Measurements from ENCODE around the gene RFK. TPM values are rescaled to one million over a fixed set of nuclear protein-coding genes. Genes with fewer than 3 reads are reported as not detected.

The RFK gene
- polyA plus RNA-seq, 1 donor (not counting 4 experiments of a cell fraction or from before 2014, with no cell fraction given) = 30.1 TPM

DNA sequence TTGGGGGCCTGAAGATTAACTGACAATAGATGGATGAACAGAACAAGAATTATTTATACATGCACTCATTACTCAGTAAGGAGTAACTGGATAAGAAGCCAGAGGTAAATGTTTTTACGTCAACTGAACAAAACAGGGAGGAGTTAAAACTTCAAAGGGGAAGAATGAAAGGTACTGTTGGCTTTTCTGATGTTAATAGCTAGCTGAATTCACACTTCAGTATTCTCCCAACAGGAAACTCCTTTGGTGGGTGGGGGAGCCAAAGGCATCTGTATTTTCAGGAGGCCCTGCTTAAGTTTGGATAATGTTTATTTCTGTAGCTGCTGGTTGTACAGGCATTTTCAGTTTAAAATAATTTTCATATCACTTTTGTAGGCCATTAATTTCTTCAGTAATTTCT lies 23.2 kb upstream of the RFK start:
- Histone ChIP-seq H4K20me1 (ENCODE audit: control insufficient read depth, extremely low read depth, insufficient read depth, low read length) (no peaks in the 10 kb centered on the region), H3K9me1 (ENCODE audit: control insufficient read depth, extremely low read depth, insufficient read depth, low read length) (no peaks in the 10 kb centered on the region), H3K4me3 (ENCODE audit: control insufficient read depth in 2 of 3, extremely low read depth in 1 of 3, insufficient read depth in 2 of 3, low read depth in 1 of 3, low read length in 3 of 3) (no peak overlapping the region), H3K27ac (ENCODE audit: control insufficient read depth, insufficient read depth, low read length) (no peak overlapping the region), H2AFZ (ENCODE audit: control insufficient read depth, low read length) (no peak overlapping the region), H3K9ac (ENCODE audit: control insufficient read depth, extremely low read depth, insufficient read depth, low read length) (no peak overlapping the region), H3K36me3 (ENCODE audit: control insufficient read depth in 2 of 2, extremely low read depth in 1 of 2, insufficient read depth in 2 of 2, low read length in 2 of 2) (no peaks in the 10 kb centered on the region), H3K9me3 (ENCODE audit: control insufficient read depth, low read depth, low read length) (no peaks in the 10 kb centered on the region), H3K4me2 (ENCODE audit: control insufficient read depth, extremely low read depth, insufficient read depth, low read depth, low read length) (no peak overlapping the region), H3K27me3 (ENCODE audit: control insufficient read depth, extremely low read depth, insufficient read depth, low read length) (no peaks in the 10 kb centered on the region), H3K4me1 (ENCODE audit: control insufficient read depth, extremely low read depth, insufficient read depth, low read length) (no peaks in the 10 kb centered on the region), H3K79me2 (ENCODE audit: control insufficient read depth, insufficient read depth, low read length) (no peaks in the 10 kb centered on the region)
- DNase-seq (ENCODE audit: low read depth, low spot score) (no peak), FAIRE-seq (no peak)
- dilution Hi-C loops (cut with MboI; ENCODE audit: extremely low pct_ligation_motif_present, low sequenced_read_pairs) = no loop called here
- TF ChIP-seq, protein P1, sequence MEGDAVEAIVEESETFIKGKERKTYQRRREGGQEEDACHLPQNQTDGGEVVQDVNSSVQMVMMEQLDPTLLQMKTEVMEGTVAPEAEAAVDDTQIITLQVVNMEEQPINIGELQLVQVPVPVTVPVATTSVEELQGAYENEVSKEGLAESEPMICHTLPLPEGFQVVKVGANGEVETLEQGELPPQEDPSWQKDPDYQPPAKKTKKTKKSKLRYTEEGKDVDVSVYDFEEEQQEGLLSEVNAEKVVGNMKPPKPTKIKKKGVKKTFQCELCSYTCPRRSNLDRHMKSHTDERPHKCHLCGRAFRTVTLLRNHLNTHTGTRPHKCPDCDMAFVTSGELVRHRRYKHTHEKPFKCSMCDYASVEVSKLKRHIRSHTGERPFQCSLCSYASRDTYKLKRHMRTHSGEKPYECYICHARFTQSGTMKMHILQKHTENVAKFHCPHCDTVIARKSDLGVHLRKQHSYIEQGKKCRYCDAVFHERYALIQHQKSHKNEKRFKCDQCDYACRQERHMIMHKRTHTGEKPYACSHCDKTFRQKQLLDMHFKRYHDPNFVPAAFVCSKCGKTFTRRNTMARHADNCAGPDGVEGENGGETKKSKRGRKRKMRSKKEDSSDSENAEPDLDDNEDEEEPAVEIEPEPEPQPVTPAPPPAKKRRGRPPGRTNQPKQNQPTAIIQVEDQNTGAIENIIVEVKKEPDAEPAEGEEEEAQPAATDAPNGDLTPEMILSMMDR (optimal IDR thresholded peaks at IDR 0.05 in 1 of 3, IDR thresholded peaks at IDR 0.05 in 1 of 3, conservative IDR thresholded peaks at IDR 0.05 in 1 of 3; ENCODE audit: extremely low read depth in 1 of 3, insufficient read depth in 2 of 3, low read length in 3 of 3) = no peak
- no peak for TF ChIP-seq EZH2 (IDR thresholded peaks at IDR 0.05; ENCODE audit: low read length)

DNA sequence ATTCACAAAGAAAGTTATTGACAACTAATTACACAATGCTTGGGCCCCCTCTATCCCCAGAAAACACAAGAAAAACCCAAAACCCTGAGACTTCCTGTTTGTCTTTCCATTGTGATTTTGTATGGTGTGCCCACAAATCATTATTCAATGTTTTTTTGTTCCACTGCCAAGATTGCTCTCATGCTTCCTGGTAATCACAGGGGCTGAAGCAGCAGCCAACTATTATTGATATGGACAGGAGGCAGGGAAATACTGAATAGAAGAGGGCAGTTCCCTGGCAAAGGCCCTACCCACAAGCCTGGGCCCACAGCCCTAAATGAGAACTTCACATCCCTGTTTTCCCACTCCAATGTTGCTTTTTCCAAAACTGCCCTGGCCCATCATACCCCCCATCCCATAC lies 21.5 kb upstream of the RFK start:
- H4K20me1 ChIP-seq (ENCODE audit: control insufficient read depth, extremely low read depth, insufficient read depth, low read length) = no peaks in the 10 kb centered on the region
- FAIRE-seq = no peak
- no peaks in the 10 kb centered on the region for H3K9me3 ChIP-seq (ENCODE audit: control insufficient read depth, low read depth, low read length)
- no peaks in the 10 kb centered on the region for H3K36me3 ChIP-seq (ENCODE audit: control insufficient read depth in 2 of 2, extremely low read depth in 1 of 2, insufficient read depth in 2 of 2, low read length in 2 of 2)
- H2AFZ ChIP-seq (ENCODE audit: control insufficient read depth, low read length) = no peak overlapping the region
- no peak for TF ChIP-seq EZH2 (IDR thresholded peaks at IDR 0.05; ENCODE audit: low read length)
- TF ChIP-seq, protein P1 (optimal IDR thresholded peaks at IDR 0.05 in 1 of 3, IDR thresholded peaks at IDR 0.05 in 1 of 3, conservative IDR thresholded peaks at IDR 0.05 in 1 of 3; ENCODE audit: extremely low read depth in 1 of 3, insufficient read depth in 2 of 3, low read length in 3 of 3) = no peak
- no peaks in the 10 kb centered on the region for H3K4me1 ChIP-seq (ENCODE audit: control insufficient read depth, extremely low read depth, insufficient read depth, low read length)
- no peak for DNase-seq (ENCODE audit: low read depth, low spot score)
- H3K27ac ChIP-seq (ENCODE audit: control insufficient read depth, insufficient read depth, low read length) = no peak overlapping the region
- no peak overlapping the region for H3K9ac ChIP-seq (ENCODE audit: control insufficient read depth, extremely low read depth, insufficient read depth, low read length)
- no peak overlapping the region for H3K4me2 ChIP-seq (ENCODE audit: control insufficient read depth, extremely low read depth, insufficient read depth, low read depth, low read length)
- no peaks in the 10 kb centered on the region for H3K27me3 ChIP-seq (ENCODE audit: control insufficient read depth, extremely low read depth, insufficient read depth, low read length)
- dilution Hi-C loops (cut with MboI; ENCODE audit: extremely low pct_ligation_motif_present, low sequenced_read_pairs) = no loop called here
- H3K9me1 ChIP-seq (ENCODE audit: control insufficient read depth, extremely low read depth, insufficient read depth, low read length) = no peaks in the 10 kb centered on the region
- H3K4me3 ChIP-seq (ENCODE audit: control insufficient read depth in 2 of 3, extremely low read depth in 1 of 3, insufficient read depth in 2 of 3, low read depth in 1 of 3, low read length in 3 of 3) = no peak overlapping the region
- no peaks in the 10 kb centered on the region for H3K79me2 ChIP-seq (ENCODE audit: control insufficient read depth, insufficient read depth, low read length)
